ENCODE results near the gene TRIO. TPM values are rescaled to one million over a fixed set of nuclear protein-coding genes. Genes with fewer than 3 reads are reported as not detected.
A peak's percentile ranks its signal among the peaks of the same experiment; 100 is the strongest.

TRIO gene
- total RNA-seq, 4 donors from 2014 or later = 67.4 to 103 (median 94.7) TPM

DNA sequence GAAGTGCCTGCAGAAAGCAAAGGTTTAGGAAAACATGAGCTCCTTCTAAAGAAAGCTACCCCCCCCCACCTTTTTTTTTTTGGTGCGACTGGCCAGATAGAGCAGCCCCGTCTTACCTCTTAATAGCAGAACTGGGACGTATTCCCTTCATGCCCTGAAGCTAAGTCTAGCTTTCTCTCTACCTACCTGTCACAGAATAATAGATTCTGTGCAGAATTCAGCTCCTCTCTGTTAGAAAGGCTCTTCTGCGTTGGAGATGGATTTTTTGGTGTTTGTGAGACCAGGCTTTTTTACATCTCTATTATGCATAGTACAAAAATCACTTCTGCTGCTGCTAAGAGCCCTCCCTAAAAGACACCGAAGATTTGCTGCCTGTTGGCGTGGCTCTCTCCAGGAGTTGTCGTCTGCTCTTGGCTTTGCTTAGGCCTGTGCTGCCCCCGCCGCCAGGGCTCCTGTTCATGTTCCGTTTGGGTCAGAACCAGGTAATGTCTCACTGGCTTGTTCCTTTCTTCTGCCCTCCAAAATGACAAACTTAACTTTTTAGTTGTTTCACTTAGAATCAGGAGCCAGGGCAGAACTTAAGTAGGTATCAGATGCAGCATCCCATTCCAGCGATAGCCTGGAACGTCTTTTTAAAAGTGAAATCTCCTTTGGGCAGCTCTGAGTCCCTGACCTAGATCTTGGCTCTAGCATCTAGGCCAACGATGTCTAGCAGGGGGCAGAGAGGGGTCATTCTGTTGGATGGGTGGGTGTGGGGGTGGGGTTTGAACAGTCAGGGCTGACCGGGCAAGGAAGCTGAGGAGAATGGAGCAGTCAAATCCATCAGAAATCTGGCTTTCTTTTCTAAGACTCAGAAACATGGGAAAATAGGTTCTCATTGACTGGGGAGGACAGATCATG is 2.5 kb downstream of the TRIO start:
- no peaks in the 10 kb centered on the region for H3K9me3 ChIP-seq
- DNase-seq = no peak
- no peaks in the 10 kb centered on the region for H3K27me3 ChIP-seq
- peak overlapping the region in 2 of 3 donors; percentile 92 to 94 for H3K27ac ChIP-seq
- H3K4me3 ChIP-seq (replicated peaks in 1 of 3) = peak overlapping the region in 2 of 3 donors; percentile 68 to 78
- no peak for TF ChIP-seq POLR2A (IDR thresholded peaks at IDR 0.05)
- TF ChIP-seq, protein P1, sequence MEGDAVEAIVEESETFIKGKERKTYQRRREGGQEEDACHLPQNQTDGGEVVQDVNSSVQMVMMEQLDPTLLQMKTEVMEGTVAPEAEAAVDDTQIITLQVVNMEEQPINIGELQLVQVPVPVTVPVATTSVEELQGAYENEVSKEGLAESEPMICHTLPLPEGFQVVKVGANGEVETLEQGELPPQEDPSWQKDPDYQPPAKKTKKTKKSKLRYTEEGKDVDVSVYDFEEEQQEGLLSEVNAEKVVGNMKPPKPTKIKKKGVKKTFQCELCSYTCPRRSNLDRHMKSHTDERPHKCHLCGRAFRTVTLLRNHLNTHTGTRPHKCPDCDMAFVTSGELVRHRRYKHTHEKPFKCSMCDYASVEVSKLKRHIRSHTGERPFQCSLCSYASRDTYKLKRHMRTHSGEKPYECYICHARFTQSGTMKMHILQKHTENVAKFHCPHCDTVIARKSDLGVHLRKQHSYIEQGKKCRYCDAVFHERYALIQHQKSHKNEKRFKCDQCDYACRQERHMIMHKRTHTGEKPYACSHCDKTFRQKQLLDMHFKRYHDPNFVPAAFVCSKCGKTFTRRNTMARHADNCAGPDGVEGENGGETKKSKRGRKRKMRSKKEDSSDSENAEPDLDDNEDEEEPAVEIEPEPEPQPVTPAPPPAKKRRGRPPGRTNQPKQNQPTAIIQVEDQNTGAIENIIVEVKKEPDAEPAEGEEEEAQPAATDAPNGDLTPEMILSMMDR (IDR thresholded peaks at IDR 0.05) = no peak
- peaks cover 14 to 22% of the 10 kb centered on the region in 2 donors for H3K4me1 ChIP-seq
- no peaks in the 10 kb centered on the region for H3K36me3 ChIP-seq
- WGBS, 2 donors = 51 to 59% methylated on average over 14 of the region's 14 CpGs
- intact Hi-C loops (cut with DNase I) = loop anchor here (10.0 kb wide), 1 partner anchor 119 kb away; no protein-coding TSS in a partner anchor

DNA sequence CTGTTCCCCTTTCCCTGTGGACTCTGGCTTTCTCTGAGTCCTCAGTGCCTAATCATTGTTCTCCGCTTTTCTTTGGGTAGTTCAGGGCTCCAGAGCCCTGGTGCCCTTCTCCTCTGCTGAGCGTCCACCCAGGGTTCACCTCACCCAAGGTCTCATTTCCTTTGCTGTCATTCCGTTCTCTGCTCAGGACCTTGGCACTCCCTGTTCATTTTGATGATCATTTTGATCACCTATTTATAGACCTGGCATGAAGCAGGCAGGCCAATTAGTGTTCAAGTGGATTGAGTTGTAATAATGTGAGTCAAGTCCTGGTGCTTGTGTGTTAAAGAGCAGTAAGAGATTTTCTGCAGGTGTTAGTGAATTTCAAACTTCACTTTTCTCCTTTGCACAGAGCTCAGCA is 3.6 kb downstream of the TRIO start:
- Histone ChIP-seq H3K36me3 (no peaks in the 10 kb centered on the region), H3K4me3 (replicated peaks in 1 of 3) (no peak overlapping the region), H3K4me1 (peaks cover 14 to 22% of the 10 kb centered on the region in 2 donors), H3K27ac (no peak overlapping the region), H3K27me3 (no peaks in the 10 kb centered on the region), H3K9me3 (no peaks in the 10 kb centered on the region)
- TF ChIP-seq POLR2A (IDR thresholded peaks at IDR 0.05) = no peak
- TF ChIP-seq, protein P1 (IDR thresholded peaks at IDR 0.05) = no peak
- intact Hi-C loops (cut with DNase I) = loop anchor here (10.0 kb wide), 1 partner anchor 118 kb away; no protein-coding TSS in a partner anchor
- DNase-seq = no peak
- 88 to 89% methylated on average over 3 of the region's 3 CpGs for WGBS, 2 donors

DNA sequence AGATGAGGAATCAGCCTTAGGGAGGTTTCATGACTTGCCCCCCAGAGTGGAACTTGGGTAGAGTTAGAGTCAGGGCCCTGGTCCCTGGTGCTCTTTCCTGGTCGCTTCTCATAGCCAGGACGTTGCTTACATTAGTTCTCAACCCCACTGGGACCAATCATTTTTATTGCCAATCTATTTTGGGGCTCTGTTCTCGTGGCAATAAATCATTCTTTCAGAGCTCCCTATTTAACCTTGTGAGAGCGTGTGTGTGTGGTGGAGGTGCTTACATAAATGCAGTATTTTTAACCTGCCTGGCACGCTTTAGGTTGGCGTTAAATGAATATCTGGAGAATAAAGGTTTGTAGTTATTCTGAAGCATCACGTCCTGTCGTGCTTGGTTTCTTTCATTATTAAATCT is 4.1 kb downstream of the TRIO start:
- no peak for DNase-seq
- intact Hi-C loops (cut with DNase I) = loop anchor here (10.0 kb wide), 1 partner anchor 118 kb away; no protein-coding TSS in a partner anchor
- Histone ChIP-seq H3K4me3 (replicated peaks in 1 of 3) (no peak overlapping the region), H3K9me3 (no peaks in the 10 kb centered on the region), H3K4me1 (peaks cover 14 to 22% of the 10 kb centered on the region in 2 donors), H3K27me3 (no peaks in the 10 kb centered on the region), H3K36me3 (no peaks in the 10 kb centered on the region), H3K27ac (no peak overlapping the region)
- WGBS, 2 donors = 80 to 81% methylated on average over 8 of the region's 8 CpGs
- TF ChIP-seq POLR2A (IDR thresholded peaks at IDR 0.05) = no peak
- TF ChIP-seq, protein P1 (IDR thresholded peaks at IDR 0.05) = no peak

DNA sequence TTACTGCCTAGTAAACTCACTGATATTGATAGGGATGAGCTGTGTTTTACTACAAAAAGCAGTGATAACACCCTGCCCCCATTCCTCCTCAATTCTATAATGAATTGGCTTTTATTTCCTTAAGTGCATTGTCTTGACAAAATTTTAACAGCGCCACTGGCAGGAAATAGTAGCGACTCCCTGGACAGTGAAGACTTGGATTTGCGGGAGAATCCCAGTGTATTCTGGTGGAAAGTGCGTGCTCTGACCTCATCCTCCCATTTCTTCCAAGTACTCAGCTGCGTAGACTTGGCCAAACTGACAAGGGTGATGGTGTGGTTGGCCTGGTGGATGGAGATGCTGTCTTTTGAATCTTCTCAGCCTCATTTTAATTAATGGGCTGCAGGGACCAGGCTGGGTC is 5.3 kb downstream of the TRIO start:
- Histone ChIP-seq H3K4me1 (peaks cover 10 to 23% of the 10 kb centered on the region in 2 donors), H3K36me3 (no peaks in the 10 kb centered on the region), H3K27ac (no peak overlapping the region), H3K4me3 (replicated peaks in 1 of 3) (no peak overlapping the region), H3K9me3 (no peaks in the 10 kb centered on the region), H3K27me3 (no peaks in the 10 kb centered on the region)
- no peak for DNase-seq
- 75 to 92% methylated on average over 5 of the region's 5 CpGs for WGBS, 2 donors
- intact Hi-C loops (cut with DNase I) = loop anchor here (10.0 kb wide), 1 partner anchor 116 kb away; no protein-coding TSS in a partner anchor
- TF ChIP-seq, protein P1 (IDR thresholded peaks at IDR 0.05) = no peak
